Right lobe of liver (tissue), 6 donors: ENCODE results near the gene KCNAB3. TPM values are rescaled to one million over a fixed set of nuclear protein-coding genes. Genes with fewer than 3 reads are reported as not detected.
A peak's percentile ranks its signal among the peaks of the same experiment; 100 is the strongest.

Experiments used
- ATAC-seq, 4 donors: fragments of 200-7000 bp; cut with Tn5 transposase; one replicate each; pipeline ENCODE4 v1.9.1; 2020; ENCODE audit warnings: mild to moderate bottlenecking in 4 of 4, moderate library complexity in 4 of 4
- DNase-seq, 3 donors: peaks; one replicate each; pipeline ENCODE4 v3.0.0-alpha.2; 2020
- H3K27ac ChIP-seq, 3 donors: fragments of 200-600 bp; one replicate each; pipeline ENCODE4 v1.8.0; 2022
- H3K27me3 ChIP-seq, 2 donors: fragments of 200-600 bp; one replicate each; pipeline ENCODE4 v1.8.0; 2022
- H3K36me3 ChIP-seq, 4 donors: fragments of 200-600 bp; sonication (generic) in 1 of 4; one replicate each; pipeline versions ENCODE4 v1.5.1 to v1.8.0; 2017 to 2022; ENCODE audit warnings: control low read depth in 1 of 4
- H3K4me1 ChIP-seq, 4 donors: fragments of 200-600 bp; sonication (generic) in 1 of 4; one replicate each; pipeline versions ENCODE4 v1.5.1 to v1.8.0; 2017 to 2022; ENCODE audit warnings: control low read depth in 1 of 4
- H3K4me3 ChIP-seq, 3 donors: fragments of 200-600 bp; one replicate each; pipeline ENCODE4 v1.8.0; 2022
- H3K9me3 ChIP-seq, 4 donors: fragments of 200-600 bp; sonication (generic) in 1 of 4; one replicate each; pipeline versions ENCODE4 v1.5.1 to v1.8.0; 2017 to 2022; ENCODE audit warnings: control low read depth in 1 of 4
- POLR2A ChIP-seq: fragments of 450-650 bp; IDR thresholded peaks from one replicate; pipeline ENCODE4 v1.6.1; 2017; ENCODE audit warnings: antibody characterized with exemption, mild to moderate bottlenecking
- WGBS: methylation state at CpG from one replicate; pipeline ENCODE4 v1.1.6; 2018; ENCODE audit warnings: low coverage, low lambda C conversion rate; ENCODE audit not compliant: insufficient coverage; ENCODE audit errors: missing lambda C conversion rate; 5-methylcytosine and 5-hydroxymethylcytosine counted together
- intact Hi-C, 2 donors: fragments of 100-400 bp; cut with DNase I; formaldehyde crosslinking; loops; one replicate each; pipeline versions ENCODE4 v1.11.2 to v1.14.1; 2022
- total RNA-seq, 6 experiments: library from RNA; depleted of rRNA in 2 of 6; stranded (reverse); fragments of >200 nt in 2 of 6; fragmentation: NEBNext Ultra II Directional in 3 of 6; extraction: Animal tissue kit (Norgen Biotek cat#: 25700) in 3 of 6; gene quantifications; one replicate each; pipeline versions ENCODE4 v1.1.0 to v1.2.4, GENCODE V29; 2016 to 2023
- TF ChIP-seq, protein P1 (sequence below), 4 donors: fragments of 200-600 bp in 3 of 4; fragments of 450-650 bp in 1 of 4; IDR thresholded peaks; one replicate each; pipeline versions ENCODE4 v1.5.1 to v1.8.0; 2016 to 2022; ENCODE audit warnings: antibody characterized with exemption in 4 of 4, mild to moderate bottlenecking in 2 of 4
- donor health status: DM: no; HTN: yes; CAD: no.
- donor health status: DM: no; HTN: no; CAD: no.
- donor health status: DM: no; HTN: no; CAD: no.
- donor health status: DM: no; HTN: yes; CAD: no.
- donor health status: DM: no; HTN: yes; CAD: no.

Gene KCNAB3
- total RNA-seq, 6 experiments from 2014 or later: 0.61 to 2.9 (median 1.0) TPM; not detected in 1

DNA sequence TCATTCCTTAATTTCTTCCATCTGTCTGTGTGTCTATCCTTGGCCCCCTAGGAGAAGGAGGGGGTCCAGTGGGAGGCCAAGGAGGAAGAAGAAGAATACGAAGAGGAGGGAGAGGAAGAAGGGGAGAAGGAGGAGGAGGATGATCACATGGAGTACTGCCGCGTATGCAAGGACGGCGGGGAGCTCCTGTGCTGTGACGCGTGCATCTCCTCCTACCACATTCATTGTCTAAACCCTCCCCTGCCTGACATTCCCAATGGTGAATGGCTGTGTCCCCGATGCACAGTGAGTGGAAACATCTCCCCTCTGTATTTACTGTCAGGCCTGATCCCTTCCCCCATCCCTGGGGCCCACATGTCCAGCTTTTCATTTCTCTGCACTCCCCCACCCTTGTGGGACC is 34.8 kb downstream of the KCNAB3 start:
- WGBS: 86% methylated on average over 8 of the region's 8 CpGs
- no peaks in the 10 kb centered on the region for H3K27me3 ChIP-seq
- no peaks in the 10 kb centered on the region for H3K9me3 ChIP-seq
- H3K27ac ChIP-seq: no peak overlapping the region
- H3K4me3 ChIP-seq: no peak overlapping the region
- ATAC-seq (no peak), DNase-seq (no peak)
- peaks cover 0 to 17% (median 2%) of the 10 kb centered on the region in 4 donors for H3K36me3 ChIP-seq
- H3K4me1 ChIP-seq: peaks cover 0 to 6% (median under 1%) of the 10 kb centered on the region in 4 donors
- TF ChIP-seq, protein P1, sequence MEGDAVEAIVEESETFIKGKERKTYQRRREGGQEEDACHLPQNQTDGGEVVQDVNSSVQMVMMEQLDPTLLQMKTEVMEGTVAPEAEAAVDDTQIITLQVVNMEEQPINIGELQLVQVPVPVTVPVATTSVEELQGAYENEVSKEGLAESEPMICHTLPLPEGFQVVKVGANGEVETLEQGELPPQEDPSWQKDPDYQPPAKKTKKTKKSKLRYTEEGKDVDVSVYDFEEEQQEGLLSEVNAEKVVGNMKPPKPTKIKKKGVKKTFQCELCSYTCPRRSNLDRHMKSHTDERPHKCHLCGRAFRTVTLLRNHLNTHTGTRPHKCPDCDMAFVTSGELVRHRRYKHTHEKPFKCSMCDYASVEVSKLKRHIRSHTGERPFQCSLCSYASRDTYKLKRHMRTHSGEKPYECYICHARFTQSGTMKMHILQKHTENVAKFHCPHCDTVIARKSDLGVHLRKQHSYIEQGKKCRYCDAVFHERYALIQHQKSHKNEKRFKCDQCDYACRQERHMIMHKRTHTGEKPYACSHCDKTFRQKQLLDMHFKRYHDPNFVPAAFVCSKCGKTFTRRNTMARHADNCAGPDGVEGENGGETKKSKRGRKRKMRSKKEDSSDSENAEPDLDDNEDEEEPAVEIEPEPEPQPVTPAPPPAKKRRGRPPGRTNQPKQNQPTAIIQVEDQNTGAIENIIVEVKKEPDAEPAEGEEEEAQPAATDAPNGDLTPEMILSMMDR (IDR thresholded peaks at IDR 0.05): no peak
- no peak for TF ChIP-seq POLR2A
- intact Hi-C loops: loop anchor here in 1 of 2 donors (5.0 kb wide), 1 partner anchor 33 kb away; no protein-coding TSS in a partner anchor

DNA sequence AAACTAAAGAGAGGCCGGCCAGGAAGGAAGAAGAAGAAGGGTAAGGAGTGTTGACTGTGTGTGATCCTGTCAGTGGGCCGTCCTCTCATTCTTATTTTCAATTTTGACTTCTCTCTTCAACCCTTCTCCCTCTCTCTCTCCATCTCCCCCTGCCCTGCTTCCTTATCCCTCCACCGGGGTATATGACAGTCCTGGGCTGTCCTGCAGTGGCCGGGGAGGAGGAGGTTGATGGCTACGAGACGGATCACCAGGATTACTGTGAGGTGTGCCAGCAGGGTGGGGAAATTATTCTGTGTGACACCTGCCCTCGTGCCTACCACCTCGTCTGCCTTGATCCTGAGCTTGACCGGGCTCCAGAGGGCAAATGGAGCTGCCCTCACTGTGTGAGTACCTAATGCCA is 35.4 kb downstream of the KCNAB3 start:
- no peak for DNase-seq
- no peaks in the 10 kb centered on the region for H3K27me3 ChIP-seq
- 79% methylated on average over 5 of the region's 9 CpGs for WGBS
- no peak for ATAC-seq
- H3K27ac ChIP-seq: no peak overlapping the region
- H3K36me3 ChIP-seq: peaks cover 0 to 17% (median 2%) of the 10 kb centered on the region in 4 donors
- H3K4me1 ChIP-seq: peaks cover 0 to 12% (median 4%) of the 10 kb centered on the region in 4 donors
- TF ChIP-seq, protein P1 (IDR thresholded peaks at IDR 0.05): no peak
- TF ChIP-seq POLR2A: no peak
- H3K9me3 ChIP-seq: no peaks in the 10 kb centered on the region
- intact Hi-C loops: no loop called here
- H3K4me3 ChIP-seq: no peak overlapping the region

- Histone ChIP-seq H3K4me1 (peaks cover 0 to 21% (median 10%) of the 10 kb centered on the region in 4 donors), H3K27me3 (no peaks in the 10 kb centered on the region), H3K36me3 (peaks cover 0 to 12% (median 2%) of the 10 kb centered on the region in 4 donors), H3K9me3 (no peaks in the 10 kb centered on the region), H3K4me3 (no peak overlapping the region), H3K27ac (no peak overlapping the region)
- 77% methylated on average over 14 of the region's 15 CpGs for WGBS
- intact Hi-C loops: no loop called here
- no peak for DNase-seq
- no peak for ATAC-seq
- TF ChIP-seq, protein P1 (IDR thresholded peaks at IDR 0.05): no peak
- no peak for TF ChIP-seq POLR2A
Observed at GRCh38 chr17:7893187-7893880, 36.3 kb downstream of the KCNAB3 start.

- H3K27ac ChIP-seq: peak overlapping the region; percentile 82
- peaks cover 0 to 9% (median 0%) of the 10 kb centered on the region in 4 donors for H3K36me3 ChIP-seq
- H3K9me3 ChIP-seq: no peaks in the 10 kb centered on the region
- DNase-seq: peak; percentile 99
- peak; percentile 81 to 88 (median 84) for ATAC-seq
- no peaks in the 10 kb centered on the region for H3K27me3 ChIP-seq
- intact Hi-C loops: no loop called here
- H3K4me1 ChIP-seq: peaks cover 3 to 43% (median 22%) of the 10 kb centered on the region in 4 donors
- no peak for TF ChIP-seq POLR2A
- TF ChIP-seq, protein P1 (IDR thresholded peaks at IDR 0.05): peak; percentile 33 to 60 (median 45)
- H3K4me3 ChIP-seq: no peak overlapping the region
- WGBS: 33% methylated on average over 7 of the region's 11 CpGs
Observed at GRCh38 chr17:7889166-7889955, 40.3 kb downstream of the KCNAB3 start.
